Chondrocyte (in vitro differentiated cells): ENCODE results near the gene MROH2B. TPM values are rescaled to one million over a fixed set of nuclear protein-coding genes. Genes with fewer than 3 reads are reported as not detected.

Experiments
- DNase-seq: peaks from one replicate; pipeline ENCODE4 v3.0.0; 2021; ENCODE audit warnings: mixed read lengths, low spot score
- H3K27ac Mint-ChIP-seq: one replicate; pipeline ENCODE4 v1.8.0; 2021; ENCODE audit warnings: mild to moderate bottlenecking, moderate library complexity, mixed read lengths; ENCODE audit not compliant: unreplicated experiment
- H3K27me3 Mint-ChIP-seq: 2 replicates; pipeline ENCODE4 v1.8.0; 2021; ENCODE audit warnings: low read depth, mixed read lengths
- H3K36me3 Mint-ChIP-seq: 2 replicates; pipeline ENCODE4 v1.8.0; 2021; ENCODE audit warnings: low read depth, mixed read lengths
- H3K4me1 Mint-ChIP-seq: 2 replicates; pipeline ENCODE4 v1.8.0; 2021; ENCODE audit warnings: low read depth, mild to moderate bottlenecking, mixed read lengths
- H3K4me3 Mint-ChIP-seq: one replicate; pipeline ENCODE4 v1.8.0; 2021; ENCODE audit warnings: mild to moderate bottlenecking, moderate library complexity, mixed read lengths; ENCODE audit not compliant: unreplicated experiment
- H3K9me3 Mint-ChIP-seq: 2 replicates; pipeline ENCODE4 v1.8.0; 2021; ENCODE audit warnings: low read depth, mixed read lengths
- total RNA-seq: library from RNA; stranded (reverse); gene quantifications from 3 replicates; pipeline ENCODE4 v1.2.1, GENCODE V29; 2021
- TF ChIP-seq, protein P1 (sequence below): fragments of 200-600 bp; sonication (generic); IDR thresholded peaks from 2 replicates; pipeline ENCODE4 v1.5.0; 2021; ENCODE audit warnings: antibody characterized with exemption, mild to moderate bottlenecking, moderate library complexity

The MROH2B gene
- total RNA-seq, 1 donor from 2014 or later = not detected

DNA sequence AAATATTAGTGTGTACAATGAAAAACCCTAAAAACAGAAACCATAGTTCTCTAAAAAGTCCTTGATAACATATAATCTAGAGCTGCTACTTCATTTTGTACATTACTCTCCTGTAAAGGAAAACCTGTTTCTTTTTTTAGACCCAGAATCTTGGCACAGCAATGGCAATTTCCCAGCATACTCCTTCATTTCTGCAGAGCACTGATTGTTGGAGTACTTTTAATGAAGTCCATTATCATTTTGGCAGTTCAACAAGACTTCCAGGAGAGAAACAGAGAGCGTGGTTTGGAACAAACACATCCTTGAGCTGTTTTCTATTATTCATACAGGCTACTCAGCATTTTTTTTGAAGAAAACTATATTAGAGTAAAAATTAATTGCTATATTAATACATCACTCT, 22.7 kb upstream of the MROH2B start:
- Mint-ChIP-seq H3K27ac (no peak overlapping the region), H3K27me3 (peaks cover 4% of the 10 kb centered on the region), H3K4me1 (no peaks in the 10 kb centered on the region), H3K9me3 (peaks cover 5% of the 10 kb centered on the region), H3K36me3 (no peaks in the 10 kb centered on the region), H3K4me3 (no peak overlapping the region)
- TF ChIP-seq, protein P1, sequence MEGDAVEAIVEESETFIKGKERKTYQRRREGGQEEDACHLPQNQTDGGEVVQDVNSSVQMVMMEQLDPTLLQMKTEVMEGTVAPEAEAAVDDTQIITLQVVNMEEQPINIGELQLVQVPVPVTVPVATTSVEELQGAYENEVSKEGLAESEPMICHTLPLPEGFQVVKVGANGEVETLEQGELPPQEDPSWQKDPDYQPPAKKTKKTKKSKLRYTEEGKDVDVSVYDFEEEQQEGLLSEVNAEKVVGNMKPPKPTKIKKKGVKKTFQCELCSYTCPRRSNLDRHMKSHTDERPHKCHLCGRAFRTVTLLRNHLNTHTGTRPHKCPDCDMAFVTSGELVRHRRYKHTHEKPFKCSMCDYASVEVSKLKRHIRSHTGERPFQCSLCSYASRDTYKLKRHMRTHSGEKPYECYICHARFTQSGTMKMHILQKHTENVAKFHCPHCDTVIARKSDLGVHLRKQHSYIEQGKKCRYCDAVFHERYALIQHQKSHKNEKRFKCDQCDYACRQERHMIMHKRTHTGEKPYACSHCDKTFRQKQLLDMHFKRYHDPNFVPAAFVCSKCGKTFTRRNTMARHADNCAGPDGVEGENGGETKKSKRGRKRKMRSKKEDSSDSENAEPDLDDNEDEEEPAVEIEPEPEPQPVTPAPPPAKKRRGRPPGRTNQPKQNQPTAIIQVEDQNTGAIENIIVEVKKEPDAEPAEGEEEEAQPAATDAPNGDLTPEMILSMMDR = no peak
- no peak for DNase-seq

DNA sequence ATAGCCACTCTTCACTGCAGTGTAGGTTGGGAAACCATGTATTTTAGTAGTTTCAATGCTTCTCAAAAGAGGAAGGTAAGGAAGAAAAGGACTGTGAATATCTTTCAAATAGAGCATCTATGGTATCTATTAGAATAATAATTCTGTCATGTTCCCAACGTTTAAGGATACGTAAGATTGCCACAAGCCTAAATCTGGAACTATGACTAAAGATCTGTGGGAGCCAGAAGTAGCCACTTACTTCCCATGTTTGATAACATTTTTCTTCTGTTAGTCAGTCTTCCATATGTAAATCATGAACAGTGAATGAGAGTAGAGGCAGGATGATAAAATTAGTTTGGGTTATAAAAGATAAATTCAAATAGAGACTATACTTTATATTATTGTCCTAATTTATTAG, 16.3 kb upstream of the MROH2B start:
- Mint-ChIP-seq H3K36me3 (no peaks in the 10 kb centered on the region), H3K27ac (no peak overlapping the region), H3K9me3 (peaks cover 3% of the 10 kb centered on the region), H3K27me3 (peaks cover under 1% of the 10 kb centered on the region), H3K4me1 (no peaks in the 10 kb centered on the region), H3K4me3 (no peak overlapping the region)
- TF ChIP-seq, protein P1 = no peak
- DNase-seq = no peak

DNA sequence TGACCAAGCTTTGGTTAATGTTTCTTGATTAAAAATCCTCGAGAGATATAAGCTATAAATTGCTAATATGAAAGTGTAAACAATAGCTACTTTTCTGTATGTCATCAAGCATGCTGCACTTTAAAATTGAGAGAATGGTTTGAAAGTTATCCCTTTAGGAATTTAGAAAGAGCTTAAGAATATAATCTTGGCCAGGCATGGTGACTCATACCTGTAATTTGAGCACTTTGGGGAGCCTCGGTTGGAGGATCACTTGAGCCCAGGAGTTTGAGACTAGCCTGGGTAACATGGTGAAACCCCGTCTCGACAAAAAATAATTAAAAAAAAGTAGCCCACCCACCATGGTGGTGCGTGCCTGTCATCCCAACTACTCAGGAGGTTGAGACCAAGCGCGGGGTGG, 12.2 kb upstream of the MROH2B start:
- Mint-ChIP-seq H3K9me3 (peaks cover 30% of the 10 kb centered on the region), H3K4me3 (no peak overlapping the region), H3K36me3 (no peaks in the 10 kb centered on the region), H3K27ac (no peak overlapping the region), H3K27me3 (no peaks in the 10 kb centered on the region), H3K4me1 (no peaks in the 10 kb centered on the region)
- TF ChIP-seq, protein P1 = no peak
- DNase-seq = no peak

DNA sequence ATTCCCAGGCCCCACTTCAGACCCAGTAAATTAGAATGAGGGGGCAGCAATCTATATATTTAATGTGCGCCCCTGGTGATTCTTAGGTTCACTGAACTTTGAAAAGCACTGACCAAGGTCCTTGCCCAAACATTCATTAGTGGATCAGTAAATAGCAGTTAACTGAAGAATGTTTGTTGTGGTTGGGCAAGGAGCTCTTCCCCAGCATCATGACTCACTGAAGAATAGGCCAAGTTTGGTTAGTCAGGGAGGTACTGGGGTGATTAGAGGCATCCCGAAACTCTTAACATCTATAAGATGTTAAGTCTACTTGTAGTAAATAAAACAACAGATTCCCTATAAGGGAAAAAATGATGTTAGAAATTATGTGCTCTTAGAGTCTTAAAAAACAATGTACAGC, 833 bp upstream of the MROH2B start:
- Mint-ChIP-seq H3K9me3 (peaks cover 11% of the 10 kb centered on the region), H3K36me3 (no peaks in the 10 kb centered on the region), H3K4me3 (no peak overlapping the region), H3K4me1 (no peaks in the 10 kb centered on the region), H3K27ac (no peak overlapping the region), H3K27me3 (no peaks in the 10 kb centered on the region)
- no peak for DNase-seq
- TF ChIP-seq, protein P1 = no peak

DNA sequence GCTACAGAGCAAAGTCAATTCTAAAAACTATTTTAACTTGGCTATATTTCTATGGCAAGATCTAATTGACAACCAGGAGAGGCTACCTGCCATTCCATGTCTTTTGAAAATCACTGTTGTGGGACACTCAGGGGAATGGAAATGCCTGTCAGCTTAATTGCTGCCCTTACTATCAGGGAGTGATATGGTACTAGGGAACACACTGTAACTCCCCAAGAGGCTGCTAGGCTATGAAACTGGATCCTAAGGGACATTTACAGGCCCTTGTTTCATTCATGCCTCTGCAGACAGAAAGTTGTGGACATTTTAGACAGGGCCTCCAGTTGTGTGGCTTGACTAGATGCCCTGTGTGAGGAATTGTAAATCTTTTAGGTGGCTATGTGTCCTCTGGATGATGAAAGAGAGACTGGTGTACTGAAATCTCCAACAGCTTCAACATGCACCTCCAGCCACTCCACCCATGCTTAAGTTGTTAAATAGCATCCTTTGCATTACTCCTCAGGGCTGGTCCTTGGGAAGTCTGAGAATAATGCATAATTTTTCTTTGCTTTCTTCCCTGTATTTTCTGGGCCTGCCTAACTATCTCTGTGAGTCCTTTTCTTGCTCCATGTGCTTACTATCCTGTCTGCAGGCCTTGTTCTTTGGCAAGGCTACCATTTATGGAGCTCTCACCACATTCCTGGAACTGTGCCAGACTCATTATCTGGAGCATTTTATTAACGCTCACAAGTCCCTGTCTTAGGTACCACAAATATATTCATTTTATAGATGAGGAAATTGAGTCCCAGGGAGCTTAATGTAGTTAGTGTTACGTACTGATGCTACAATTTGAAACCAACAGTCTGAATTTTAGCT, 3.2 kb downstream of the MROH2B start:
- H3K36me3 Mint-ChIP-seq = no peaks in the 10 kb centered on the region
- H3K27me3 Mint-ChIP-seq = no peaks in the 10 kb centered on the region
- H3K4me1 Mint-ChIP-seq = no peaks in the 10 kb centered on the region
- H3K4me3 Mint-ChIP-seq = no peak overlapping the region
- TF ChIP-seq, protein P1 = no peak
- DNase-seq = no peak
- no peak overlapping the region for H3K27ac Mint-ChIP-seq
- peaks cover 3% of the 10 kb centered on the region for H3K9me3 Mint-ChIP-seq
